ENCODE results near the gene EEIG1.

DNA sequence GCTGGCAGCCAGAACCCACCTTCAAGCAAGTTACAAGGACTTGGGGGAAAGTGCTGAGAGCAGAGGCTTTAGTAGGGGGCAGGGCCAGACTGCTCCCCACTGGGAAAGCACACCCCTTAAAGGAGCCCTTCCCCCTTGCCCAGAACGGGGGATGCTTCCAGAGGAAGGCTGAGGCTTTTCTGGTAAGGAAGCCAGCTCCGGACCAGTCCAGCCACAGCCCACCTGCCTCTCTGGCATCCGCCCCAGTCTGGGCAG is 38.9 kb downstream of the EEIG1 start:
- TF ChIP-seq, protein P1, sequence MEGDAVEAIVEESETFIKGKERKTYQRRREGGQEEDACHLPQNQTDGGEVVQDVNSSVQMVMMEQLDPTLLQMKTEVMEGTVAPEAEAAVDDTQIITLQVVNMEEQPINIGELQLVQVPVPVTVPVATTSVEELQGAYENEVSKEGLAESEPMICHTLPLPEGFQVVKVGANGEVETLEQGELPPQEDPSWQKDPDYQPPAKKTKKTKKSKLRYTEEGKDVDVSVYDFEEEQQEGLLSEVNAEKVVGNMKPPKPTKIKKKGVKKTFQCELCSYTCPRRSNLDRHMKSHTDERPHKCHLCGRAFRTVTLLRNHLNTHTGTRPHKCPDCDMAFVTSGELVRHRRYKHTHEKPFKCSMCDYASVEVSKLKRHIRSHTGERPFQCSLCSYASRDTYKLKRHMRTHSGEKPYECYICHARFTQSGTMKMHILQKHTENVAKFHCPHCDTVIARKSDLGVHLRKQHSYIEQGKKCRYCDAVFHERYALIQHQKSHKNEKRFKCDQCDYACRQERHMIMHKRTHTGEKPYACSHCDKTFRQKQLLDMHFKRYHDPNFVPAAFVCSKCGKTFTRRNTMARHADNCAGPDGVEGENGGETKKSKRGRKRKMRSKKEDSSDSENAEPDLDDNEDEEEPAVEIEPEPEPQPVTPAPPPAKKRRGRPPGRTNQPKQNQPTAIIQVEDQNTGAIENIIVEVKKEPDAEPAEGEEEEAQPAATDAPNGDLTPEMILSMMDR (IDR thresholded peaks at IDR 0.05; ENCODE audit: low read depth, low read length) = no peak
- no peak for TF ChIP-seq EZH2phosphoT487 (IDR thresholded peaks at IDR 0.05; ENCODE audit: low read depth)
